Endothelial cell of umbilical vein (primary cell): ENCODE data around the gene SCAMP2. TPM values are rescaled to one million over a fixed set of nuclear protein-coding genes. Genes with fewer than 3 reads are reported as not detected.

Experiments used
- BruUV-seq: library from RNA; stranded (reverse); fragments of 400-500 nt; replicated peaks from 2 replicates; lab custom pipeline; 2021; lab: Mats Ljungman, UMichigan
- CTCF ChIA-PET: fragments of 300-600, 350-600 bp; sonication (Branson Sonifier 250); formaldehyde crosslinking; loops from one replicate; lab custom pipeline; 2021; ENCODE audit warnings: antibody characterized with exemption, inconsistent platforms; lab: Charles Lee
- POLR2A ChIA-PET: fragments of 300-600, 350-600 bp; sonication (Branson Sonifier 250); formaldehyde crosslinking; loops from one replicate; lab custom pipeline; 2021; ENCODE audit warnings: antibody characterized with exemption, inconsistent platforms; lab: Charles Lee
- DNase-seq: peaks from one replicate; pipeline ENCODE4 v3.0.0-alpha.2; 2011; ENCODE audit warnings: low read depth, low spot score
- FAIRE-seq: peaks from 2 replicates; lab custom pipeline; 2011; peaks lifted over from hg19 to GRCh38; lab: Jason Lieb, UNC
- H2AFZ ChIP-seq: 2 replicates; pipeline ENCODE4 v1.6.0; 2012; ENCODE audit warnings: low read depth, low read length, control low read depth, inconsistent platforms
- H3K27ac ChIP-seq: 2 replicates; pipeline ENCODE4 v1.5.1; 2011; ENCODE audit warnings: low read depth, mild to moderate bottlenecking, control low read depth, low read length, moderate library complexity; ENCODE audit not compliant: insufficient read depth
- H3K27me3 ChIP-seq, 2 experiments: 2 replicates each; pipeline versions ENCODE4 v1.6.0 to v1.6.1; 2011; ENCODE audit warnings: low read length in 2 of 2, mixed read lengths in 1 of 2; ENCODE audit not compliant: control insufficient read depth in 2 of 2, insufficient read depth in 2 of 2
- H3K36me3 ChIP-seq, 2 experiments: 2 replicates in 1 of 2; 3 replicates in 1 of 2; pipeline ENCODE4 v1.5.1; 2011; ENCODE audit warnings: low read length in 2 of 2, mild to moderate bottlenecking in 1 of 2, moderate library complexity in 1 of 2; ENCODE audit not compliant: control insufficient read depth in 2 of 2, insufficient read depth in 2 of 2; ENCODE audit errors: extremely low read depth in 1 of 2
- H3K4me1 ChIP-seq: 3 replicates; pipeline ENCODE4 v1.5.1; 2011; ENCODE audit warnings: mild to moderate bottlenecking, low read length; ENCODE audit not compliant: control insufficient read depth, insufficient read depth; ENCODE audit errors: extremely low read depth
- H3K4me2 ChIP-seq: 2 replicates; pipeline ENCODE4 v1.6.1; 2011; ENCODE audit warnings: low read length, control low read depth, mixed read lengths; ENCODE audit not compliant: insufficient read depth
- H3K4me3 ChIP-seq, 3 experiments: fragments of 200-600 bp in 1 of 3; sonication (generic), shearing (Covaris generic) in 1 of 3; replicated peaks in 1 of 3; 2 replicates each; pipeline ENCODE4 v1.5.1; 2011 to 2016; ENCODE audit warnings: control low read depth in 3 of 3, low read length in 3 of 3, mild to moderate bottlenecking in 2 of 3, inconsistent platforms in 1 of 3, low read depth in 1 of 3, moderate library complexity in 1 of 3; ENCODE audit not compliant: insufficient read depth in 1 of 3
- H3K79me2 ChIP-seq: 2 replicates; pipeline ENCODE4 v1.6.0; 2012; ENCODE audit warnings: low read length, inconsistent platforms; ENCODE audit not compliant: control insufficient read depth, insufficient read depth
- H3K9ac ChIP-seq: replicated peaks from 2 replicates; pipeline ENCODE3; 2011; ENCODE audit warnings: low read length, control low read depth; ENCODE audit not compliant: insufficient read depth; ENCODE audit errors: extremely low read depth
- H3K9me1 ChIP-seq: replicated peaks from 3 replicates; pipeline ENCODE4 v1.6.0; 2011; ENCODE audit warnings: mild to moderate bottlenecking, low read length; ENCODE audit not compliant: control insufficient read depth, insufficient read depth; ENCODE audit errors: extremely low read depth
- H3K9me3 ChIP-seq: replicated peaks from 2 replicates; pipeline ENCODE4 v1.5.1; 2012; ENCODE audit warnings: low read length, inconsistent platforms; ENCODE audit not compliant: control insufficient read depth, insufficient read depth
- H4K20me1 ChIP-seq: replicated peaks from 2 replicates; pipeline ENCODE3; 2011; ENCODE audit warnings: mild to moderate bottlenecking, low read length; ENCODE audit not compliant: control insufficient read depth, insufficient read depth; ENCODE audit errors: extremely low read depth
- CTCF ChIP-seq, 2 donors: IDR thresholded peaks; 1 replicate in 1 of 2; 2 replicates in 1 of 2; pipeline ENCODE4 v1.5.1; 2011; ENCODE audit warnings: low read length in 2 of 2, mild to moderate bottlenecking in 2 of 2, moderate library complexity in 2 of 2, control low read depth in 1 of 2, inconsistent platforms in 1 of 2, low read depth in 1 of 2; ENCODE audit not compliant: insufficient read depth in 1 of 2; ENCODE audit errors: extremely low read depth in 1 of 2
- FOS ChIP-seq: IDR thresholded peaks from 2 replicates; pipeline ENCODE4 v1.6.1; 2011; ENCODE audit warnings: mild to moderate bottlenecking, low read length, moderate library complexity, borderline replicate concordance; ENCODE audit not compliant: insufficient read depth
- JUN ChIP-seq: IDR thresholded peaks from 2 replicates; pipeline ENCODE4 v1.6.1; 2011; ENCODE audit warnings: borderline replicate concordance, low read depth; ENCODE audit not compliant: insufficient read length, insufficient read depth
- MYC ChIP-seq: IDR thresholded peaks from one replicate; pipeline ENCODE4 v1.6.1; 2011; ENCODE audit warnings: mild to moderate bottlenecking, low read depth, low read length
- POLR2A ChIP-seq: IDR thresholded peaks from 2 replicates; pipeline ENCODE4 v1.6.1; 2012; ENCODE audit warnings: low read depth, mild to moderate bottlenecking, control low read depth, low read length
- POLR2AphosphoS5 ChIP-seq: IDR thresholded peaks from 2 replicates; pipeline ENCODE4 v1.6.1; 2012; ENCODE audit warnings: low read depth, mild to moderate bottlenecking, control low read depth, low read length, moderate library complexity; ENCODE audit not compliant: insufficient read depth
- dilution Hi-C: fragments of 300-500 bp; cut with MboI; formaldehyde crosslinking; loops from one replicate; pipeline ENCODE4 v1.15.0; 2019; ENCODE audit warnings: low sequenced_read_pairs; ENCODE audit not compliant: extremely low pct_ligation_motif_present
- intact Hi-C: fragments of 100-400 bp; cut with micrococcal nuclease; formaldehyde crosslinking; loops from one replicate; pipeline ENCODE4 v1.10.0; 2022
- polyA plus RNA-seq, 4 experiments: library from polyadenylated mRNA; depleted of rRNA in 3 of 4; stranded (reverse) in 3 of 4; unstranded in 1 of 4; fragments of >200 nt; gene quantifications; 2 replicates each; pipeline versions ENCODE4 v1.2.1 to v1.2.3, GENCODE V29; 2011 to 2012; ENCODE audit warnings: missing spikeins in 1 of 4
- total RNA-seq: library from RNA; stranded (reverse); gene quantifications from 2 replicates; pipeline ENCODE4 v1.2.3, GENCODE V29; 2021

SCAMP2 gene
- total and polyA plus RNA-seq, 2 donors (not counting 3 experiments of a cell fraction or from before 2014, with no cell fraction given): 67.3 to 256 TPM

- CTCF ChIA-PET: interaction anchor here (0.6 to 3.9 kb wide), 12 partner anchors 10 to 169 kb away, joined by 3 to 22 read pairs (median 4); partner anchors contain the start of genes CSK and ULK3
- Histone ChIP-seq H3K79me2 (peaks cover 16% of the 10 kb centered on the region), H3K4me3 (no peak overlapping the region), H3K9ac (no peak overlapping the region), H4K20me1 (no peaks in the 10 kb centered on the region), H2AFZ (no peak overlapping the region), H3K27me3 (no peaks in the 10 kb centered on the region), H3K4me2 (no peak overlapping the region), H3K4me1 (no peaks in the 10 kb centered on the region), H3K36me3 (peaks cover 3 to 33% of the 10 kb centered on the region in 2 experiments), H3K9me3 (no peaks in the 10 kb centered on the region), H3K9me1 (no peaks in the 10 kb centered on the region), H3K27ac (no peak overlapping the region)
- BruUV-seq: no TSS peak
- dilution Hi-C loops (no loop called here), intact Hi-C loops (loop anchor here (1.0 to 2.0 kb wide), 4 partner anchors 19 to 150 kb away; no protein-coding TSS in a partner anchor)
- no peak for FAIRE-seq
- POLR2A ChIA-PET: no interaction called here
- TF ChIP-seq POLR2AphosphoS5: no peak
- no peak for TF ChIP-seq CTCF (IDR thresholded peaks at IDR 0.05; ENCODE audit: extremely low read depth in 1 of 2, insufficient read depth in 1 of 2, low read depth in 1 of 2, low read length in 2 of 2)
- no peak for TF ChIP-seq POLR2A
- no peak for TF ChIP-seq FOS
- TF ChIP-seq MYC: no peak
- TF ChIP-seq JUN: no peak
- no peak for DNase-seq
These were observed 72.5 kb downstream of the SCAMP2 start for GRCh38 chr15:74800559-74801094.
